Stimulated activated CD4-positive, alpha-beta T cell treated with anti-CD3 and anti-CD28 coated beads, TNF-alpha, amount 100 ng/mL, for 1 hour (primary cell): ENCODE data around the gene LEPR.
"Not testable (repeated sequence)": the region's sequence is repeated elsewhere in the genome, so short reads cannot be mapped to it uniquely, and the experiment has no call there.

Source experiments
- DNase-seq, 3 donors: peaks; one replicate each; pipeline ENCODE4 v3.0.0-alpha.2; 2020; ENCODE audit warnings: low read depth in 3 of 3, low spot score in 1 of 3

LEPR gene

DNA sequence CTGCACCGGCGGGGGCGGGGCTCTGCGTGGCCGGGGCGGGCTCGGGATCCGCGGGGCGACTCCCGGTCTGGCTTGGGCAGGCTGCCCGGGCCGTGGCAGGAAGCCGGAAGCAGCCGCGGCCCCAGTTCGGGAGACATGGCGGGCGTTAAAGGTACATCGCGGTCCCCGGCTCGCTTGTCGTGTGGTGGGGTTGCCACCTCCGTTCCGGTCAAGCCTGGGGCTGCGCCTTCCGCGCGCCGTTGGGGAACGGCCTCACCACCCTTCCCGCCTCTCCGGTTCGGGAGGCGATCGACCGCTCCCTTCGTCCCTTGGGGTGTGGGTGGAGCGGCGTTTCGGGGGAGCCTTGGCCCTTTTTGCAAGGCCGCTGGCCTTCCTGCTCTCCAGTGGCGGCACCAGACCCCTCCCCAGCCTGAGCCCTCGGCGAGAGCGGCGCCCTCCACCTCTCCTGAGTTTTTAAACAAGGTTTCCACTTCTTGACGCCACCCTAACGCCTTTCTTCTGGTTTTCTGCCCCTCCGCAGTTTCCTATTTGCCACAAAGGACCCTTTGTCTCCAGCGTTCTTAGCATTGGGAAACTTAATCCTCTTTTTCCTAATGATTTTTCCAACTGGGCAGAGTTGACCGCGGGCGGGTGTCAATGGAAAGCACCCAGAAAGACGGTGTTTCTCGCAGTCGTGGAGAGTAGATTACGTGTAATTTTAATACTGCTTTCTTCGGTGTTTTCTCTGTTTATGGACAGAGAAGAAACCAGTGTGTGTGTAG is at the start of gene LEPR, which contains the start of gene LEPROT:
Gene LEPR (plus strand): TSS at position 79 of the 761 bp plus-strand sequence. CDS start 144,898 bp downstream, outside the sequence.
Gene LEPROT (plus strand): TSS at position 79 of the 761 bp plus-strand sequence. CDS start 57 bp downstream, at position 136.
- DNase-seq = no peak

- DNase-seq = no peak
These were observed 48.9 kb upstream of the LEPR start for GRCh38 chr1:65371544-65371943.

- DNase-seq = no peak
These were observed 47.9 kb upstream of the LEPR start for GRCh38 chr1:65372557-65372956.

GRCh38 chr1:65377496-65378246 is 42.8 kb upstream of the LEPR start:
- DNase-seq = no peak

- DNase-seq = no peak
These were observed 42.1 kb upstream of the LEPR start for GRCh38 chr1:65378247-65378946.

DNA sequence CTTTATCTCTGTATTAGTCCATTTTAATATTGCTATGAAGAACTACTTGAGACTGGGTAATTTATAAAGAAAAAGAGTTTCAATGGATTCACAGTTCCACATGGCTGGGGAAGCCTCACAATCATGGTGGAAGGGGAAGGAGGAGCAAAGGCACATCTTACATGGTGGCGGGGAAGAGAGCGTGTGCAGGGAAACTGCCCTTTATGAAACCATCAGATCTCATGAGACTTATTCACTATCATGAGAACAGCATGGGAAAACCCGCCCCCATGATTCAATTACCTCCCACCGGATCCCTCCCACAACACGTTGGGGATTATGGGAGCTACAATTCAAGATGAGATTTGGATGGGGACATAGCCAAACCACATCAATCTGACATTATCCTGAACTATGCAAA is 36.0 kb upstream of the LEPR start:
- DNase-seq = not testable (repeated sequence)

DNA sequence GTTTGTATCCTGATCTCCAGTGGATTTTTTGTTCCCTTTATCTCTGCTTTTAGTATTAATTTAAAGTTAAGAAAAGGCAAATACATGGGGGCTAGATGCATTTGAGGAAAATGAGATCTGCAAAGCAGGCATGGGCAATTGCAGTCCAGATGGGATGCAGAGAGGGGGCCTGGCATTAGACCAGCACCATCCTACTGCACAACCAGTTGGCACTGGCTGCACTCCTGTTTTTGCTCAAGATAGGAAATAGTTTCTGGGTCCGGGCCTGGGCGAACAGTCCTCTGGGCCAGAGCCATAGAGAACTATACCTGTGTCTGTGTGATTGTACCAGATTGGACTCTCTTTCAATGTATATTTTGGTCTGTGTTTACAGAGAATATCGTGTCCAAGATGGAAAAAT is 34.0 kb upstream of the LEPR start:
- no peak for DNase-seq

DNA sequence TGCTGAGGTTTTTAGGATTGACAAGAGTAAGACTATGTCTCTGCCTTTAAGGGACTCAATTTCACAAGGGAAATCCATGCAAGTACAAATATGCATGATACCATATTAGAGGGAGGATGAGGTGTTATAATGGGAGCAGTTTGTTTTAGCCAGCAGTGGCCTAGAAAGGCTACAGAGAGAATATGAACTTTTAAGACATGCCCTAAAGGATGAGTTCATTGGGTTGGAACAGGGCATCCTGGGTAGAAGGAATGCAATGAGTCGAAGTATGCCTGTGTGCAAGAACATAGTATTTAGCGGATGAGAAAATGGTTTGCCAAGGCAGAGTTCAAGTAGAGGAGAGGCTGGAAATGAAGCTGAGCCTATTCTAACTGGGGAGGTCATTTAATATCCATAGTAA is 32.6 kb upstream of the LEPR start:
- DNase-seq = no peak

GRCh38 chr1:65388908-65389695 is 31.4 kb upstream of the LEPR start:
- DNase-seq = no peak

DNA sequence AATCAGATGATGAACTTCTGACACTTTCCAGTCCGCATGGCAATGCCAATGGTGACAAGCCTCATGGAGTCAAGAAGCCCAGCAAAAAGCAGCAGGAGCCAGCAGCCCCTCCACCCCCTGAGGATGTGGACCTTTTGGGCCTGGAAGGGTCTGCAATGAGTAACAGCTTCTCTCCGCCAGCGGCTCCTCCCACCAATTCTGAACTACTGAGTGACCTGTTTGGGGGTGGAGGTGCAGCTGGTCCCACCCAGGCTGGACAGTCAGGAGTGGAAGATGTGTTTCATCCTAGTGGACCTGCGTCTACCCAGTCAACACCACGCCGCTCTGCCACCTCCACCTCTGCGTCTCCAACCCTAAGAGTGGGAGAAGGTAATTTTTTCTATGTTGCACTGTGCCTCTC is 28.0 kb upstream of the LEPR start:
- no peak for DNase-seq

GRCh38 chr1:65393347-65393746 is 27.1 kb upstream of the LEPR start:
- no peak for DNase-seq

- DNase-seq = no peak
These were observed 26.5 kb upstream of the LEPR start for GRCh38 chr1:65393928-65394327.

DNA sequence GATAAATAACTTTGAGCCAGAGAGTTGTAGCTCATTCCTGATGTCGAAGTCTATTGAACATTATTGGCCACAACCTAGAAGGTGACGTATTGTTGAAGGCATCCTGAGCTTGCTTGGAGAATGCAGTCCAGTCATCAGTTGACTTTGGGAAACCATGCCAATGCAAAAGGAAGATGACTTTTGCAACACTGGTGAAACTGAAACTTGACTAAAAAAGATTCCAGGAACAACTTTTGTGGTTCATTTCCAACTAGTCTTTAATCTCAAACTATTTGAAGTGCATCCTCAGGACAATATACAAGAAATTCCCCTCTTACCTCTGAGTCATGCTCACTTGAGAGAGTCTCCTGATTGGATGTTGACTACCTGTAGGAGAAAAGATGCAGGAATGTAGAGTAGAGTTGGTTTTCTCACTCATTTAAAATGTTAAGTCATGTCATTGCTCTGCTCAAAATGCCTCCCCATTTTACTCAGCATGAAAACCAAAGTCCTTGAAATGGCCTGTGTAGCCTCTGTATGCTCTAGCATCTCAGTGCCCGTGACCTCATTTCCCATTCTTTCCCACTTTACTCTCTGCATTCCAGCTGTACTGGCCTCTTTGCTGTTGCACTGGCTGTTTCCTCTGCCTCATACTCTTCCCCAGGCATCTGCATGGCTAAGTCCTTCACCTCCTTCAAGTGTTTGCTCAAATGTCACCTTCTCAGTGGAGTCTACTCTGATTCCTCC is 24.4 kb upstream of the LEPR start:
- no peak for DNase-seq

- no peak for DNase-seq
These were observed 22.4 kb upstream of the LEPR start for GRCh38 chr1:65398083-65398482.

DNA sequence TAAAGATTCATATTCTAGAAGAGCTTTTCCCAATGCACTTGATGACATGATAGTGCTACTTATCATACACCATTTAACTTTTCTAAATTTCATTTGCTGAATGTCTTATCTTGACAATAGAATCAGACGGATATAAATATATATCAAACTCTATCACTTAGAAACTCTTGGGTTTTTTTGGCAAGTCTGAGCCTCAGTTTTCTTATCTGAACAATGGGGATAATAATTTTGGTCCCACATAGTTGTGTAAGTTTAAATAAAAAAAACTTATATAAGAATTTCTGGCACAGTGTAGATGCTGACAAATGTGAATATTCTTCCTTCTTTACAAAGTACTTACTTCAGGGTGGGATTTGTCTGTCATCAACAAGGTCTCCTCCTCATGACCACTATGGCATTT is 21.5 kb upstream of the LEPR start:
- no peak for DNase-seq

DNA sequence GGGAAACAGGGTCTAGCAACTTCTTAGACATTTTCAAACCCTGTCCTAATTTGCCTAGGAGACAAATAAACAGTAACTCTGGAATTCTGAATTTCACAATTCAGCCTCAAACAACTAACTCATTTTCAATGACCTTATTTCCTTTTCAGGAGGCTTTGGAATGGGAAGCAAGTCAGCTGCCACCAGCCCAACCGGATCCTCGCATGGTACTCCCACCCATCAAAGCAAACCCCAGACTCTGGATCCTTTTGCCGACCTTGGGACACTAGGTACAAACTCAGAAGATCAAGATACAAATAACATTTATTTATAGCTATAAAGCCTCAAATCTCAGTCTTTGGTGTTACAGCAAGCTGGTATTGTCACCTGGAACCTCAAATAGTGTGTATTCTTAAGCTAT is 18.9 kb upstream of the LEPR start:
- no peak for DNase-seq

DNA sequence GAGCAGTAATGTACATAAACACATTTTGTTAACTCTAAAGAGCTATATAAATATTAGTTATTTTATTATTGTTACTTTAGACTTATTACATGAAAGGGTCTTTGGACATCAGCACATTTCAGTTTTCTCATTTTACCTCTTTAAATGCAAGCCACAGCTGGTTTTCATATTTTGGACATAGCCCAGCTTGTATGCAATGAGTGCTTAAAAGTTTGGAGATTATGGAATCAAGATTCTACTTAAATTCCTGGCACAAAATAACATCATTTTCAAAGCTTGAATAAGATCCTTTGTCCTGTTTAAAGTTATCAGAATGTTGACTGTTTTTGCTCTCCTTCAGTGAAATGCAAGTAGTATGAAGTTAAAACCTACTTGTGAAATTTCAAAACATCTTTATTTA is 15.5 kb upstream of the LEPR start:
- DNase-seq = no peak

DNA sequence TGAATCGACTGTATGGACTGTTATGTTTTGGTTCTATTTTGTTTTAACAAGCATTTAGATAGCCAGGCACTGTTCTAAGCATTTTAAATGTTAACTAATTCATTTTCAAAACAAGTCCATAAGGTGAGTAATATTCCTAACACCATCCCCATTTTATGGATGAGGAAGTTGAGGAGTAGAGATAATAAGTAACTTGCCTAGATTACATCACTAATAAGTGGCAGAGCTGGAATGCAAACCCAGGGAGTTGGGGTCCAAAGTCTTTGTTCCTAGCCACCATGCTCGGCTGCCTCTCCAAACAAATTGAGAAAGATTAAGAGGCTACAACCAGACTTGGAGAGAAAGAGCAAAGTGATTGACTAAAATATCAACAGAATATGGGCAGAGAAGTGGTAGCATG is 12.6 kb upstream of the LEPR start:
- no peak for DNase-seq

DNA sequence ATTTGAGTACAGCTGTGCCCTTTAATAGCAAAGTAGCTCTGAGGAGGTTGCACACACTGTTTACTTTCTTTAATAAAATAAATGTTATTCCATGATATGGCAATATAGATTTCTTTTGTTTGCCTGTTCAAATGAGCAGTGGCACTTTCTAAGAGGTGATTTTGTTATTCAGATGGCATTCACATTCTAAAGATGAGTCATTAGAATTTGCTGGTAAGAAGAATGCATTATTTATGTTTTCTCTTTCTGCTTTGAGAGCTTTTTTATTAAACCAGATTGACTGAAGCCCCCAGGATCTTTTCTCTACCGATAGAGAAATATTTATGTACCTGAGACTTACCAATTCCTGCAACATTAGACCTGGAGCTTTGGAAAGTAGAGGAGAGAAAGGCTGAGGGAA is 11.2 kb upstream of the LEPR start:
- no peak for DNase-seq

GRCh38 chr1:65409816-65410326 is 10.6 kb upstream of the LEPR start:
- DNase-seq = no peak
